PC-3 (cell line): ENCODE measurements around the gene BMP7. TPM values are rescaled to one million over a fixed set of nuclear protein-coding genes. Genes with fewer than 3 reads are reported as not detected.
"Not testable (repeated sequence)": the region's sequence is repeated elsewhere in the genome, so short reads cannot be mapped to it uniquely, and the experiment has no call there.

Source experiments
- ATAC-seq: fragments of 200-7000 bp; cut with Tn5 transposase; 2 replicates; pipeline ENCODE4 v1.9.1; 2020; ENCODE audit warnings: mild to moderate bottlenecking, moderate library complexity
- BruUV-seq: library from RNA; stranded (reverse); fragments of 400-500 nt; replicated peaks from 2 replicates; lab custom pipeline; 2021; lab: Mats Ljungman, UMichigan
- CTCF ChIA-PET: fragments of 300-600 bp; sonication (Branson Sonifier 250); formaldehyde crosslinking; loops from one replicate; lab custom pipeline; 2022; ENCODE audit warnings: antibody characterized with exemption; lab: Charles Lee
- POLR2A ChIA-PET: fragments of 300-600 bp; sonication (Branson Sonifier 250); formaldehyde crosslinking; loops from one replicate; lab custom pipeline; 2022; ENCODE audit warnings: antibody characterized with exemption; ENCODE audit not compliant: unreplicated experiment; lab: Charles Lee
- DNase-seq: peaks from one replicate; pipeline ENCODE4 v3.0.0-alpha.2; 2015
- H2AFZ ChIP-seq: fragments of 300-600 bp; sonication (generic); 2 replicates; pipeline ENCODE4 v1.6.0; 2016; ENCODE audit warnings: antibody characterized with exemption, low read length
- H3F3A ChIP-seq: fragments of 300-600 bp; sonication (generic); one replicate; pipeline ENCODE4 v1.6.0; 2017; ENCODE audit warnings: antibody characterized with exemption, low read length, control low read depth, mild to moderate bottlenecking; ENCODE audit not compliant: unreplicated experiment
- H3K27ac ChIP-seq: fragments of 300-600 bp; sonication (generic); 2 replicates; pipeline ENCODE4 v1.5.1; 2016; ENCODE audit warnings: mild to moderate bottlenecking, low read length
- H3K27me3 ChIP-seq: fragments of 300-600 bp; sonication (generic); 2 replicates; pipeline ENCODE4 v1.6.1; 2016; ENCODE audit warnings: low read length, mixed read lengths
- H3K36me3 ChIP-seq: fragments of 300-600 bp; sonication (generic); 2 replicates; pipeline ENCODE4 v1.6.1; 2016; ENCODE audit warnings: low read depth, mixed run types, low read length, mixed read lengths
- H3K4me1 ChIP-seq: fragments of 300-600 bp; sonication (generic); 2 replicates; pipeline ENCODE4 v1.5.1; 2016; ENCODE audit warnings: low read length; ENCODE audit not compliant: insufficient read depth
- H3K4me2 ChIP-seq: fragments of 300-600 bp; sonication (generic); 2 replicates; pipeline ENCODE4 v1.6.0; 2016; ENCODE audit warnings: low read length
- H3K4me3 ChIP-seq: fragments of 300-600 bp; sonication (generic); 2 replicates; pipeline ENCODE4 v1.5.1; 2016; ENCODE audit warnings: mild to moderate bottlenecking, low read length, mixed read lengths
- H3K79me2 ChIP-seq: fragments of 300-600 bp; sonication (generic); 2 replicates; pipeline ENCODE4 v1.6.1; 2017; ENCODE audit warnings: low read length, mixed read lengths
- H3K9ac ChIP-seq: fragments of 300-600 bp; sonication (generic); 2 replicates; pipeline ENCODE4 v1.6.0; 2016; ENCODE audit warnings: mild to moderate bottlenecking, low read length
- H3K9me2 ChIP-seq: fragments of 300-600 bp; sonication (generic); replicated peaks from 2 replicates; pipeline ENCODE4 v1.6.1; 2016; ENCODE audit warnings: mixed run types, low read length, mixed read lengths
- H3K9me3 ChIP-seq: fragments of 300-600 bp; sonication (generic); 2 replicates; pipeline ENCODE4 v1.6.1; 2016; ENCODE audit warnings: low read length, mixed read lengths
- H4K20me1 ChIP-seq: fragments of 300-600 bp; sonication (generic); 2 replicates; pipeline ENCODE4 v1.6.1; 2016; ENCODE audit warnings: low read length, mixed read lengths
- CTCF ChIP-seq: fragments of 300-600 bp; sonication (generic); conservative IDR thresholded peaks from 2 replicates; pipeline ENCODE4 v1.5.1; 2017; ENCODE audit warnings: antibody characterized with exemption, low read depth, mild to moderate bottlenecking, low read length
- EZH2 ChIP-seq: fragments of 300-600 bp; sonication (generic); IDR thresholded peaks from one replicate; pipeline ENCODE4 v1.6.1; 2017; ENCODE audit warnings: antibody characterized with exemption, mild to moderate bottlenecking, low read length; ENCODE audit not compliant: unreplicated experiment
- EZH2phosphoT487 ChIP-seq: fragments of 300-600 bp; sonication (generic); IDR thresholded peaks from 2 replicates; pipeline ENCODE4 v1.6.1; 2018; ENCODE audit warnings: mild to moderate bottlenecking, antibody characterized with exemption, low read length, borderline replicate concordance
- intact Hi-C: fragments of 100-400 bp; cut with micrococcal nuclease; formaldehyde crosslinking; loops from 2 replicates; pipeline ENCODE4 v1.9.0; 2023
- total RNA-seq: library from RNA; depleted of rRNA; stranded (reverse); fragments of >200 nt; gene quantifications from 2 replicates; pipeline ENCODE4 v1.2.3, GENCODE V29; 2014

Gene BMP7
- total RNA-seq, 1 experiment from 2014 or later = not detected

GRCh38 chr20:57282670-57283361, 16.4 kb upstream of the BMP7 start:
- ATAC-seq (no peak), DNase-seq (no peak)
- H3K9me3 ChIP-seq = no peaks in the 10 kb centered on the region
- POLR2A ChIA-PET = no interaction called here
- no peaks in the 10 kb centered on the region for H3K4me1 ChIP-seq
- H4K20me1 ChIP-seq = no peaks in the 10 kb centered on the region
- no peaks in the 10 kb centered on the region for H3K36me3 ChIP-seq
- H2AFZ ChIP-seq = no peak overlapping the region
- H3F3A ChIP-seq = no peaks in the 10 kb centered on the region
- intact Hi-C loops = no loop called here
- H3K27me3 ChIP-seq = peaks cover 93% of the 10 kb centered on the region
- no peak overlapping the region for H3K9ac ChIP-seq
- no peak overlapping the region for H3K4me3 ChIP-seq
- BruUV-seq = no TSS peak
- H3K27ac ChIP-seq = no peak overlapping the region
- CTCF ChIA-PET = no interaction called here
- H3K79me2 ChIP-seq = no peaks in the 10 kb centered on the region
- TF ChIP-seq EZH2phosphoT487 (no peak), CTCF (no peak), EZH2 (no peak)
- no peaks in the 10 kb centered on the region for H3K9me2 ChIP-seq
- no peak overlapping the region for H3K4me2 ChIP-seq

- H3K9ac ChIP-seq = no peak overlapping the region
- peaks cover 91% of the 10 kb centered on the region for H3K27me3 ChIP-seq
- no peaks in the 10 kb centered on the region for H3K9me3 ChIP-seq
- H3F3A ChIP-seq = no peaks in the 10 kb centered on the region
- H3K4me3 ChIP-seq = no peak overlapping the region
- no peak for DNase-seq
- no peak overlapping the region for H3K27ac ChIP-seq
- H3K79me2 ChIP-seq = no peaks in the 10 kb centered on the region
- no peak overlapping the region for H2AFZ ChIP-seq
- no peak for TF ChIP-seq CTCF
- TF ChIP-seq EZH2 = no peak
- no peak for TF ChIP-seq EZH2phosphoT487
- CTCF ChIA-PET = interaction anchor here (0.7 kb wide), 1 partner anchor 150 kb away, joined by 4 read pairs; no protein-coding TSS in a partner anchor
- ATAC-seq = no peak
- intact Hi-C loops = no loop called here
- no peak overlapping the region for H3K4me2 ChIP-seq
- H3K9me2 ChIP-seq = no peaks in the 10 kb centered on the region
- H3K36me3 ChIP-seq = no peaks in the 10 kb centered on the region
- H3K4me1 ChIP-seq = no peaks in the 10 kb centered on the region
- POLR2A ChIA-PET = interaction anchor here (0.7 kb wide), 1 partner anchor 748 kb away, joined by 6 read pairs; no protein-coding TSS in a partner anchor
- no TSS peak for BruUV-seq
- no peaks in the 10 kb centered on the region for H4K20me1 ChIP-seq
Measured at GRCh38 chr20:57281900-57282299, 15.5 kb upstream of the BMP7 start.

GRCh38 chr20:57280221-57280620, 13.8 kb upstream of the BMP7 start:
- H3K79me2 ChIP-seq = no peaks in the 10 kb centered on the region
- H4K20me1 ChIP-seq = no peaks in the 10 kb centered on the region
- no peak overlapping the region for H2AFZ ChIP-seq
- no peak for TF ChIP-seq EZH2
- no peak for TF ChIP-seq EZH2phosphoT487
- TF ChIP-seq CTCF = no peak
- ChIA-PET POLR2A (no interaction called here), CTCF (no interaction called here)
- no peak overlapping the region for H3K4me2 ChIP-seq
- H3K4me1 ChIP-seq = no peaks in the 10 kb centered on the region
- H3K9ac ChIP-seq = no peak overlapping the region
- ATAC-seq (no peak), DNase-seq (no peak)
- intact Hi-C loops = no loop called here
- H3K4me3 ChIP-seq = no peak overlapping the region
- H3K36me3 ChIP-seq = no peaks in the 10 kb centered on the region
- no peaks in the 10 kb centered on the region for H3K9me2 ChIP-seq
- no peaks in the 10 kb centered on the region for H3F3A ChIP-seq
- no peaks in the 10 kb centered on the region for H3K9me3 ChIP-seq
- H3K27ac ChIP-seq = no peak overlapping the region
- BruUV-seq = no TSS peak
- H3K27me3 ChIP-seq = peaks cover 82% of the 10 kb centered on the region

- H3K9me2 ChIP-seq, H3K4me1 ChIP-seq, H3K27ac ChIP-seq, H3K9ac ChIP-seq, H3K4me2 ChIP-seq, H3K9me3 ChIP-seq, H3K79me2 ChIP-seq, H2AFZ ChIP-seq, BruUV-seq, ATAC-seq, H3K36me3 ChIP-seq, H3K4me3 ChIP-seq, H4K20me1 ChIP-seq, POLR2A ChIA-PET, DNase-seq, H3F3A ChIP-seq, intact Hi-C loops, CTCF ChIA-PET: not testable (repeated sequence)
- peaks cover 77% of the 10 kb centered on the region for H3K27me3 ChIP-seq
Measured at GRCh38 chr20:57279548-57279947, 13.1 kb upstream of the BMP7 start.
